Measurements from ENCODE around the gene NFIA. TPM values are rescaled to one million over a fixed set of nuclear protein-coding genes. Genes with fewer than 3 reads are reported as not detected.

Gene NFIA
- total RNA-seq, 1 experiment from 2014 or later: 12.7 TPM

GRCh38 chr1:61170328-61171238, 88.2 kb downstream of the NFIA start:
- no peaks in the 10 kb centered on the region for H3K79me2 ChIP-seq (ENCODE audit: low read length)
- ATAC-seq (peak; percentile 97), DNase-seq (peak; percentile 39)
- intact Hi-C loops (cut with micrococcal nuclease): no loop called here
- H3F3A ChIP-seq (ENCODE audit: low read length, unreplicated experiment): no peaks in the 10 kb centered on the region
- no peaks in the 10 kb centered on the region for H3K9me3 ChIP-seq (ENCODE audit: low read length)
- H3K36me3 ChIP-seq (ENCODE audit: low read depth, low read length): no peaks in the 10 kb centered on the region
- H3K27ac ChIP-seq (ENCODE audit: low read length): no peak overlapping the region
- CTCF ChIA-PET: no interaction called here
- no peaks in the 10 kb centered on the region for H3K27me3 ChIP-seq (ENCODE audit: low read length)
- no peak overlapping the region for H3K9ac ChIP-seq (ENCODE audit: low read length)
- H3K4me2 ChIP-seq (ENCODE audit: low read length): no peak overlapping the region
- no peaks in the 10 kb centered on the region for H4K20me1 ChIP-seq (ENCODE audit: low read length)
- H3K9me2 ChIP-seq (replicated peaks; ENCODE audit: low read length): no peaks in the 10 kb centered on the region
- POLR2A ChIA-PET (ENCODE audit: unreplicated experiment): interaction anchor here (0.5 kb wide), 1 partner anchor 11 kb away, joined by 3 read pairs; no protein-coding TSS in a partner anchor
- H3K4me1 ChIP-seq (ENCODE audit: insufficient read depth, low read length): peaks cover 11% of the 10 kb centered on the region; the same call in 1 of the 2 replicates
- H2AFZ ChIP-seq (ENCODE audit: low read length): no peak overlapping the region
- H3K4me3 ChIP-seq (ENCODE audit: low read length): no peak overlapping the region
- TF ChIP-seq, protein P1, sequence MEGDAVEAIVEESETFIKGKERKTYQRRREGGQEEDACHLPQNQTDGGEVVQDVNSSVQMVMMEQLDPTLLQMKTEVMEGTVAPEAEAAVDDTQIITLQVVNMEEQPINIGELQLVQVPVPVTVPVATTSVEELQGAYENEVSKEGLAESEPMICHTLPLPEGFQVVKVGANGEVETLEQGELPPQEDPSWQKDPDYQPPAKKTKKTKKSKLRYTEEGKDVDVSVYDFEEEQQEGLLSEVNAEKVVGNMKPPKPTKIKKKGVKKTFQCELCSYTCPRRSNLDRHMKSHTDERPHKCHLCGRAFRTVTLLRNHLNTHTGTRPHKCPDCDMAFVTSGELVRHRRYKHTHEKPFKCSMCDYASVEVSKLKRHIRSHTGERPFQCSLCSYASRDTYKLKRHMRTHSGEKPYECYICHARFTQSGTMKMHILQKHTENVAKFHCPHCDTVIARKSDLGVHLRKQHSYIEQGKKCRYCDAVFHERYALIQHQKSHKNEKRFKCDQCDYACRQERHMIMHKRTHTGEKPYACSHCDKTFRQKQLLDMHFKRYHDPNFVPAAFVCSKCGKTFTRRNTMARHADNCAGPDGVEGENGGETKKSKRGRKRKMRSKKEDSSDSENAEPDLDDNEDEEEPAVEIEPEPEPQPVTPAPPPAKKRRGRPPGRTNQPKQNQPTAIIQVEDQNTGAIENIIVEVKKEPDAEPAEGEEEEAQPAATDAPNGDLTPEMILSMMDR (conservative IDR thresholded peaks at IDR 0.05; ENCODE audit: low read depth, low read length): no peak
- TF ChIP-seq EZH2 (IDR thresholded peaks at IDR 0.05; ENCODE audit: low read length, unreplicated experiment) (no peak), EZH2phosphoT487 (IDR thresholded peaks at IDR 0.05; ENCODE audit: borderline replicate concordance, low read length) (no peak)
- BruUV-seq (replicated peaks): no TSS peak

DNA sequence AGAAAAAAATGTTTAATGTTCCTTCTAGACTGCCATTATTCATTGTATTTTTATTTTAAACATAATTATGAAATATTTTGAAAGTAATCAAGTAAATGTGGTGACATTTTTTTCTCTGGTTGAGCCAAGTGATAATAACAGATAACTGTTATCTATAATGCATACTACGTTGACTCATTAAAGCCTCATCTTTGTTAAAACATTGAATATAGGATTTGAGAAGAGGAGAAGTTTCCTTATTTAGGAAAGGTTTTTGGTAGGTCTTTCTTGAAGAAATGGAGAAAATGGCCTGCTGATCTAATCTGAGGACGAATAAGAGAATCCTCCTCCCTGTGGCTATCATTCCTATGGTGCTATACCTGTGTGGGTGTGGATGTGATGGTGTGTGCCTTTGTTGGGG, 89.0 kb downstream of the NFIA start:
- Histone ChIP-seq H3K9me3 (ENCODE audit: low read length) (no peaks in the 10 kb centered on the region), H3K27ac (ENCODE audit: low read length) (no peak overlapping the region), H4K20me1 (ENCODE audit: low read length) (no peaks in the 10 kb centered on the region), H3K4me1 (ENCODE audit: insufficient read depth, low read length) (peaks cover 11% of the 10 kb centered on the region; the same call in 1 of the 2 replicates), H3K4me3 (ENCODE audit: low read length) (no peak overlapping the region), H3F3A (ENCODE audit: low read length, unreplicated experiment) (no peaks in the 10 kb centered on the region), H3K4me2 (ENCODE audit: low read length) (no peak overlapping the region), H3K27me3 (ENCODE audit: low read length) (no peaks in the 10 kb centered on the region), H3K36me3 (ENCODE audit: low read depth, low read length) (no peaks in the 10 kb centered on the region), H3K79me2 (ENCODE audit: low read length) (no peaks in the 10 kb centered on the region), H3K9ac (ENCODE audit: low read length) (no peak overlapping the region), H3K9me2 (replicated peaks; ENCODE audit: low read length) (no peaks in the 10 kb centered on the region), H2AFZ (ENCODE audit: low read length) (no peak overlapping the region)
- no peak for DNase-seq
- POLR2A ChIA-PET (ENCODE audit: unreplicated experiment): no interaction called here
- BruUV-seq (replicated peaks): no TSS peak
- CTCF ChIA-PET: no interaction called here
- ATAC-seq: no peak
- intact Hi-C loops (cut with micrococcal nuclease): no loop called here
- TF ChIP-seq EZH2 (IDR thresholded peaks at IDR 0.05; ENCODE audit: low read length, unreplicated experiment) (no peak), EZH2phosphoT487 (IDR thresholded peaks at IDR 0.05; ENCODE audit: borderline replicate concordance, low read length) (no peak)
- TF ChIP-seq, protein P1 (conservative IDR thresholded peaks at IDR 0.05; ENCODE audit: low read depth, low read length): no peak

- Histone ChIP-seq H3F3A (ENCODE audit: low read length, unreplicated experiment) (no peaks in the 10 kb centered on the region), H4K20me1 (ENCODE audit: low read length) (no peaks in the 10 kb centered on the region), H3K36me3 (ENCODE audit: low read depth, low read length) (no peaks in the 10 kb centered on the region), H3K9ac (ENCODE audit: low read length) (no peak overlapping the region), H3K4me3 (ENCODE audit: low read length) (no peak overlapping the region), H2AFZ (ENCODE audit: low read length) (no peak overlapping the region), H3K9me2 (replicated peaks; ENCODE audit: low read length) (no peaks in the 10 kb centered on the region), H3K27me3 (ENCODE audit: low read length) (no peaks in the 10 kb centered on the region), H3K4me1 (ENCODE audit: insufficient read depth, low read length) (peaks cover 11% of the 10 kb centered on the region; the same call in 1 of the 2 replicates), H3K27ac (ENCODE audit: low read length) (no peak overlapping the region), H3K4me2 (ENCODE audit: low read length) (no peak overlapping the region), H3K9me3 (ENCODE audit: low read length) (no peaks in the 10 kb centered on the region), H3K79me2 (ENCODE audit: low read length) (no peaks in the 10 kb centered on the region)
- BruUV-seq (replicated peaks): no TSS peak
- ChIA-PET CTCF (no interaction called here), POLR2A (ENCODE audit: unreplicated experiment) (no interaction called here)
- intact Hi-C loops (cut with micrococcal nuclease): no loop called here
- no peak for DNase-seq
- ATAC-seq: no peak
- TF ChIP-seq EZH2 (IDR thresholded peaks at IDR 0.05; ENCODE audit: low read length, unreplicated experiment) (no peak), EZH2phosphoT487 (IDR thresholded peaks at IDR 0.05; ENCODE audit: borderline replicate concordance, low read length) (no peak)
- TF ChIP-seq, protein P1 (conservative IDR thresholded peaks at IDR 0.05; ENCODE audit: low read depth, low read length): no peak
Measured at GRCh38 chr1:61171974-61172373, 89.6 kb downstream of the NFIA start.

Measured in PC-3 (cell line).